HepG2 (cell line): ENCODE measurements around the gene SP3. TPM values are rescaled to one million over a fixed set of nuclear protein-coding genes. Genes with fewer than 3 reads are reported as not detected.

Experiments
- BCLAF1 ChIP-seq: fragments of 450-650 bp; IDR thresholded peaks from 2 replicates; pipeline ENCODE4 v1.6.1; 2017; ENCODE audit warnings: mild to moderate bottlenecking
- CEBPB ChIP-seq: IDR thresholded peaks from 2 replicates; pipeline ENCODE4 v1.6.1; 2011; ENCODE audit warnings: low read depth, low read length, improper control_type of control experiment, borderline replicate concordance
- FOXA1 ChIP-seq, 2 experiments: fragments of 450-650 bp in 1 of 2; sonication (generic) in 1 of 2; formaldehyde crosslinking in 1 of 2; IDR thresholded peaks; 2 replicates each; pipeline versions ENCODE4 v1.4.0 to v1.6.1; 2016 to 2020; ENCODE audit warnings: missing genetic modification reagents in 1 of 2
- ISX ChIP-seq: sonication (generic); formaldehyde crosslinking; conservative IDR thresholded peaks from 2 replicates; pipeline ENCODE4 v1.5.0; 2020; ENCODE audit warnings: missing genetic modification reagents
- MXD1 ChIP-seq: sonication (generic); formaldehyde crosslinking; IDR thresholded peaks from 2 replicates; pipeline ENCODE4 v1.4.0; 2020; ENCODE audit warnings: mild to moderate bottlenecking, missing genetic modification reagents
- MZF1 ChIP-seq: sonication (generic); formaldehyde crosslinking; IDR thresholded peaks from 2 replicates; pipeline ENCODE4 v1.8.1; 2023; ENCODE audit warnings: mild to moderate bottlenecking, missing genetic modification reagents, borderline replicate concordance
- NFATC3 ChIP-seq: sonication (generic); formaldehyde crosslinking; IDR thresholded peaks from 2 replicates; pipeline ENCODE4 v1.5.1; 2020; ENCODE audit warnings: mild to moderate bottlenecking, missing genetic modification reagents
- PHF5A ChIP-seq: IDR thresholded peaks from one replicate; pipeline ENCODE4 v1.6.1; 2018; ENCODE audit warnings: low read depth, missing genetic modification reagents; ENCODE audit not compliant: unreplicated experiment
- ZBTB25 ChIP-seq: IDR thresholded peaks from 2 replicates; pipeline ENCODE4 v1.6.1; 2018; ENCODE audit warnings: missing genetic modification reagents
- ZFP1 ChIP-seq: IDR thresholded peaks from 2 replicates; pipeline ENCODE4 v1.6.1; 2016
- ZHX2 ChIP-seq, 2 experiments: sonication (generic) in 1 of 2; formaldehyde crosslinking in 1 of 2; IDR thresholded peaks; 2 replicates each; pipeline versions ENCODE4 v1.6.1 to v1.9.0; 2014 to 2022; ENCODE audit warnings: antibody characterized with exemption in 1 of 2, borderline replicate concordance in 1 of 2, inconsistent platforms in 1 of 2, low read depth in 1 of 2, missing genetic modification reagents in 1 of 2
- ZNF160 ChIP-seq: sonication (generic); formaldehyde crosslinking; IDR thresholded peaks from 2 replicates; pipeline ENCODE4 v1.8.0; 2022; ENCODE audit warnings: mild to moderate bottlenecking, inconsistent platforms, missing genetic modification reagents
- ZNF614 ChIP-seq: IDR thresholded peaks from 2 replicates; pipeline ENCODE4 v1.6.1; 2018; ENCODE audit warnings: missing biosample characterization, missing genetic modification reagents, inconsistent platforms, borderline replicate concordance
- ZNF670 ChIP-seq: sonication (generic); formaldehyde crosslinking; IDR thresholded peaks from 2 replicates; pipeline ENCODE4 v1.8.0; 2022; ENCODE audit warnings: mild to moderate bottlenecking, missing genetic modification reagents, borderline replicate concordance
- ZNF850 ChIP-seq: sonication (generic); formaldehyde crosslinking; conservative IDR thresholded peaks from 2 replicates; pipeline ENCODE4 v1.9.0; 2021; ENCODE audit warnings: mild to moderate bottlenecking, missing genetic modification reagents
- ZSCAN21 ChIP-seq: sonication (generic); formaldehyde crosslinking; IDR thresholded peaks from 2 replicates; pipeline ENCODE4 v1.8.0; 2022; ENCODE audit warnings: mild to moderate bottlenecking, missing genetic modification reagents, moderate library complexity, borderline replicate concordance
- polyA plus RNA-seq, 8 experiments: library from polyadenylated mRNA; depleted of rRNA in 3 of 8; stranded (reverse) in 7 of 8; unstranded in 1 of 8; fragments of >200 nt; fragmentation: Illumina TruSeq in 4 of 8; extraction: Trizol in 4 of 8; gene quantifications; 2 replicates each; pipeline versions ENCODE4 v1.2.1 to v1.2.3, GENCODE V29; 2011 to 2016; ENCODE audit warnings: low read depth in 4 of 8, missing spikeins in 1 of 8, mixed read lengths in 1 of 8; ENCODE audit not compliant: insufficient read depth in 1 of 8
- total RNA-seq, 5 experiments: library from RNA; depleted of rRNA; stranded (reverse); fragments of >200 nt; fragmentation: Illumina TruSeq; extraction: Trizol; gene quantifications; 2 replicates each; pipeline ENCODE4 v1.2.3, GENCODE V29; 2016; ENCODE audit warnings: low read depth in 1 of 5

SP3 gene
- total and polyA plus RNA-seq, 2 of the 13 experiments (the other 11 are each of a cell fraction or from before 2014, with no cell fraction given), result 57.3 to 132 TPM

- TF ChIP-seq PHF5A (no peak), ISX (CRISPR knock-in tag) (0 out of 2 replicates have a peak, but pooled peaks have one; percentile 35), ZNF160 (CRISPR knock-in tag) (peak; percentile 79), CEBPB (no peak), ZNF850 (CRISPR knock-in tag) (no peak), ZNF614 (peak; percentile 2; the same call in 1 of the 2 replicates), BCLAF1 (no peak), ZSCAN21 (CRISPR knock-in tag) (peak; percentile 75), MZF1 (no peak), ZBTB25 (CRISPR knock-in tag) (peak; percentile 95; the same call in 1 of the 2 replicates), MXD1 (CRISPR knock-in tag) (no peak; the same call in 1 of the 2 replicates), ZNF670 (CRISPR knock-in tag) (no peak), FOXA1 (IDR thresholded peaks at IDR 0.05) (no peak), FOXA1 (CRISPR knock-in tag; IDR thresholded peaks at IDR 0.05) (no peak), ZFP1 (CRISPR knock-in tag) (0 out of 2 replicates have a peak, but pooled peaks have one; percentile 38), NFATC3 (CRISPR knock-in tag) (no peak), ZHX2 (IDR thresholded peaks at IDR 0.05; ENCODE audit: low read depth) (peak; percentile 36; the same call in 1 of the 2 replicates), ZHX2 (CRISPR knock-in tag; IDR thresholded peaks at IDR 0.05; ENCODE audit: borderline replicate concordance) (0 out of 2 replicates have a peak, but pooled peaks have one; percentile 53)
Observed at GRCh38 chr2:173963817-173964564, 1.2 kb downstream of the SP3 start (continued).
